ENCODE results near the gene PPP2R3C. TPM values are rescaled to one million over a fixed set of nuclear protein-coding genes. Genes with fewer than 3 reads are reported as not detected.
"Not testable (repeated sequence)": the region's sequence is repeated elsewhere in the genome, so short reads cannot be mapped to it uniquely, and the experiment has no call there.

PPP2R3C gene
- total RNA-seq, 1 experiment from 2014 or later: 28.8 TPM

DNA sequence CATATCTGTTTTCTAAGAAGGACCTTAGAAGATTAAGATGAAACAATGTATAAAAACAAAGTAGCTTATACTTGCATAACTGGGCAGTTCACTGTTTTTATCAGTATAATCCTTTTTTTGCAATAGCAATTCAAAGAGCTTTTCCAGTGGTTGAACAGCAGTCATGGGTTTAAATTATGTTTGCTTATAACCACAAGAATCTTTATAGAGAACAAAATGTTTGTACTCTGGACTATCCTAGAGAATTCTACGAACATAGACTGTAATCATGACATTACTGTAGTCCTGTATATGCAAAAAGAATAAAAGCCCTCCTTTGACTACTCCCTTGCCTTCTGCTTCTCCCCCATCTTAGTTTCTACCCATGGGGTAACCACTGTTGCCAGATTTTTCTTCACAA, 70.0 kb downstream of the PPP2R3C start:
- no peak for DNase-seq
- no peaks in the 10 kb centered on the region for H3K27me3 ChIP-seq (ENCODE audit: control insufficient read depth, insufficient read depth, low read length)
- H3K4me3 ChIP-seq (ENCODE audit: insufficient read depth, low read depth, low read length): no peak overlapping the region
- no peaks in the 10 kb centered on the region for H3K36me3 ChIP-seq (replicated peaks; ENCODE audit: control insufficient read depth, insufficient read depth, low read length)

DNA sequence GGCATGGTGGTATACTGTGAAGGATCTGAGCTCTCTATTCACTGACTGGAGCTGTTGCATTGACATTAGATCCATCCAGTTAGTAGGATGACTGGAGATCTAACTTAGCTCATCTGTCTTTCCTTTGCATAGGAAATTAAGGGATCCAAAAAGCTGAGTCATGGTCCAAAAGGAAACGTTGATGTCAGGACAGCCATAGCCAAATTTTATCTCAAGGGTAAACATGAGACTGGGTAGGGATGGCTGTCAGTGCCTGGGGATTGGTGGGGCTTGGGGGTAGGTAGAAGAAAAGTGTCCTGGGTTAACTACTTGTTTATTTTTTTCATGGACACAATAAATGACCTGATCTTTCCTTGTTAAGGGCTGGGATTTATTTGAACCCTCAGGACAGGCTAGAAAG, 71.1 kb downstream of the PPP2R3C start:
- H3K27me3 ChIP-seq (ENCODE audit: control insufficient read depth, insufficient read depth, low read length): no peaks in the 10 kb centered on the region
- no peaks in the 10 kb centered on the region for H3K36me3 ChIP-seq (replicated peaks; ENCODE audit: control insufficient read depth, insufficient read depth, low read length)
- DNase-seq: no peak
- no peak overlapping the region for H3K4me3 ChIP-seq (ENCODE audit: insufficient read depth, low read depth, low read length)

DNA sequence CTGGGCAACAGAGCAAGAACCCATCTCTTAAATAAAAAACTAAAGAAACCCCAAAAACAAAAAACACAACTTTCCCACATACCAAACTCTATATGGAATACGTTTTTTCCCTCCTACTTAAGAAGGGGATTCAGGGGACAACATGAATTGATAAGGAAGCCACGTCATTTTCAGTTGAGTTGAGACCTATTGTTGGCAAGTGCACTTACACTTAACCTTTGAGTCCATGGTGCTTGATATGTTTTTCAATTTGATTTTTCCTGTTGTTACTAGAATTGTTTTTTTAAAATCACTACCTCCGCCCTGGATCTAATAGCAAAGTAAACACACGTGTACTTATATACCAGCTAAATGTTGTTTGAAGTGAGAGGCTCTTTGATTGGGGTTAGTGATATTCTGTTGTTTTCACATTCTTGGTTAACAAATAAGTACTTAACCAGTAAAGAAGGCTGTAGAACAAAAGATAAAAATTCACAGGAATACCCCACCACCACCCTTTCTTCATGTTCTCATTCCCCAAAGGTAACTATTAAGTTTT, 73.7 kb downstream of the PPP2R3C start:
- H3K36me3 ChIP-seq (replicated peaks; ENCODE audit: control insufficient read depth, insufficient read depth, low read length): no peaks in the 10 kb centered on the region
- DNase-seq: no peak
- no peak overlapping the region for H3K4me3 ChIP-seq (ENCODE audit: insufficient read depth, low read depth, low read length)
- H3K27me3 ChIP-seq (ENCODE audit: control insufficient read depth, insufficient read depth, low read length): no peaks in the 10 kb centered on the region

GRCh38 chr14:35046751-35047536, 74.8 kb downstream of the PPP2R3C start:
- peak overlapping the region; percentile 91 for H3K4me3 ChIP-seq (ENCODE audit: insufficient read depth, low read depth, low read length)
- H3K36me3 ChIP-seq (replicated peaks; ENCODE audit: control insufficient read depth, insufficient read depth, low read length): no peaks in the 10 kb centered on the region
- no peaks in the 10 kb centered on the region for H3K27me3 ChIP-seq (ENCODE audit: control insufficient read depth, insufficient read depth, low read length)
- no peak for DNase-seq

DNA sequence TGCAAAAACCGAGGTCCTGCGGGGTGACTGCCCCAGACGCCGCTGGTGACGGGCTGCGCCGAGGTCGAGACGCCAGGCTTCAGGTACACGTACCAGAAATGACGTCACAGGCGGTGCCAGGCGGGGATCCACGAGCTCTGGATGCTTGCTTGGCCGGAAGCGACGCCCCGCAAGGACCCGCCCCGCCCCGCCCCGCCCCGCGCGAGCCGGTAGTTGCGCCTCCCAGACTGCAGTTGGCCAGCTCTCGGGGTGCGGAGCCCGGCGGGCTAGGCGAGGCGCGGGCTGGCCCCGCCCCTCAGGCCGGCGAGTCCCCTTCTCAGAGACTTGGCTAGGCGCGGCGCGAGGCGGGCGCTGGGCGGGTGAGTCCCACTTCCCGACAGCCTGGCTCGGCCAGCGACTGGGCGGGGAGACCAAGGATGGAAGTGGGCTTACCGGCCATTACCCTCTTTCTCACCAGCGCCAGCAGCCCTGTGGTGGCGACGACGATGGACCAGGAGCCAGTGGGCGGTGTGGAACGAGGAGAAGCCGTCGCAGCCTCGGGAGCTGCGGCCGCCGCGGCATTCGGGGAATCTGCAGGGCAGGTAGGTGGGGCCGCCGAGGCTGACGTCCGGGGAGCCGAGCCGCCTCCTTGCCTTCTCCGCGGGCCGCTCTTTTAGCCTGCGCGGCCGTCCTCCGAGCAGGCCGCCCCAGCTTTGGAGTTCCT, 75.6 kb downstream of the PPP2R3C start, which contains the start of gene FAM177A1:
Gene FAM177A1 (plus strand): TSS at position 225 of the 703 bp plus-strand sequence. CDS start 192 bp downstream, at position 417.
- H3K4me3 ChIP-seq (ENCODE audit: insufficient read depth, low read depth, low read length): peak within 1 kb of the TSS; percentile 91
- peak; percentile 98 for DNase-seq
- H3K27me3 ChIP-seq (ENCODE audit: control insufficient read depth, insufficient read depth, low read length): no peaks in the 10 kb centered on the region
- no peaks in the 10 kb centered on the region for H3K36me3 ChIP-seq (replicated peaks; ENCODE audit: control insufficient read depth, insufficient read depth, low read length)

DNA sequence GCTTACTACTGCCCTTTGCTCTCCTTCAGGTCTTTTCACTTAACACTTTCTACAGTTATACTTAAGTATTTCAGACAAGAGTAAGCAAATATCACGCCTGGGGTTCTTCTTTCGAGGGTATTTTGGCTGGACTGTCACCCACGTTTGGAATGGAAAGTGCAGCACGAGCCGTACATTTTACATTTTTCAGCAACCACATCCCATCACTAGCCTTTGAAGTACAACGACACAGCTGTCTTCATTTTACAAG, 76.1 kb downstream of the PPP2R3C start:
- Histone ChIP-seq H3K36me3 (replicated peaks; ENCODE audit: control insufficient read depth, insufficient read depth, low read length) (no peaks in the 10 kb centered on the region), H3K4me3 (ENCODE audit: insufficient read depth, low read depth, low read length) (peak overlapping the region; percentile 91), H3K27me3 (ENCODE audit: control insufficient read depth, insufficient read depth, low read length) (no peaks in the 10 kb centered on the region)
- DNase-seq: peak; percentile 27

DNA sequence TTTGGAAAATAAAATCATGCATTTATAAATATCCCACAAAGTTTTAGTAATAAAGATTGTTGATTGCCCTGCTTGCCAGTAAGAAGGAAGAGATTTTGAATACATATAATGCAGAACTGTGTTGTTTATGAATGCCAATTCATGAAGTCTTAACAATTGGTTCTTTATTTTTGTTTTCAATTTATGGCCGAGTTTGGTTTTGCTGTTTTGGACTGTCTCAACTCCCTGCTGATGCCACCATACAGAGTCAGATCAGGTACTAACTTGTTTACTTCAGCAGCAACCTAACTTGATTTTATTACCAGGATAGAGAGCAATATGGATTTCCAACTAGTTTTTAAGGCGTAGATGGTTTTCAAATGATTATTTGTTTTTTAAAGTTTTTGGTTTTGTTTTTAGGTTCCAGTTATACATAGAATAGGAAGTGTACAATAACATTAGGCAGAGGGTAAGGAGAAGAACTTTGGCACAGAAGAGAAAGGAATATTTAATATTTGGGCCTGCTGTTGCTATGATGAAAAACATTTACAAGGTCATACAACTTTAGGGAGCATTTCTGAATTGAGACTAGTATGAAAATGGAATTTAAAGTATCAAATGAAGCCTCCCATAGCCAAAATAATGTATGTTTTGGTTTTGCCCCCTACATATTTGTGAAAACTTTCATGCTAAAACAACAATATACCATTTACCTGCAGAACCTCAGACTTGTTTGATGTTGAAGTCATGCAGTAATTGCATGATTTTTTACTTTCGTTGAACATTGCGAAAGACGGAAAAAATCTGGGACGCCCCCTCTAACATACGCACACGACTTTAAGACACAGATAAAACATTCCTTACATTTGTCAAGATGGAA, 76.6 kb downstream of the PPP2R3C start:
- no peak for DNase-seq
- peak overlapping the region; percentile 91 for H3K4me3 ChIP-seq (ENCODE audit: insufficient read depth, low read depth, low read length)
- no peaks in the 10 kb centered on the region for H3K36me3 ChIP-seq (replicated peaks; ENCODE audit: control insufficient read depth, insufficient read depth, low read length)
- no peaks in the 10 kb centered on the region for H3K27me3 ChIP-seq (ENCODE audit: control insufficient read depth, insufficient read depth, low read length)

DNA sequence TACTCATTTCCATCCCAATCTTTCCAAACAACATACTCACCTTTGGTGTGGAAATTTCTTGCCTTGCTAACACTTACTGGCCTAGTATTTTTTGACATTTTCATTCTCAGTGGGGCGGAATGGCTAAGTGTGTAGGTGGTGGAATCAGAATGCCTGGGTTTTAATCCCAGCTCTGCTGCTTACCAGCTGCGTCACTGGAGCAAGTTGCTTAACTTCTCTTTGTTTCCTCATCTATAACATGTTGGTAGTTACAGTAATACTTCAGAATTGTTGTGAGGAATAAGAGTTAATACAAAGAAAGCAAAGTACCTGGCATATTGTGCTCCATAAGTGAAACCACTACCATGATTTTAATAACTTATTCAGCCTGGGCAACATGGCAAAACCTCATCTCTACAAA, 78.7 kb downstream of the PPP2R3C start:
- DNase-seq: no peak
- Histone ChIP-seq H3K4me3 (ENCODE audit: insufficient read depth, low read depth, low read length) (no peak overlapping the region), H3K27me3 (ENCODE audit: control insufficient read depth, insufficient read depth, low read length) (no peaks in the 10 kb centered on the region), H3K36me3 (replicated peaks; ENCODE audit: control insufficient read depth, insufficient read depth, low read length) (no peaks in the 10 kb centered on the region)

DNA sequence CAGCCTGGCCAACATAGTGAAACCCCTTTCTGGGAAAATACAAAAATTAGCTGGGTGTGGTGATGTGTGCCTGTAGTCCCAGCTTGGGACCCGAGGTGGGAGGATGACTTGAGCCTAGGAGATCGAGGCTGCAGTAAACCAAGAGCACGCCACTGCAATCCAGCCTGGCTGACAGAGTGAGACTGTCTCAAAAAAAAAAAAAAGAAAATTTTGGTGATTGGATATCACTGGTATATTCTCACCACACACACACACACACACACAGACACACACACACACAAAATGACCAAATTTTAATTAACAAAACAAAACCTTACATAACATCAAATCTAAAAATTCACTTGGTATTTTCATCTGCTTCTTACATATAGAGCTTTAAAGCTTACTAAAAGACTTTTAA, 79.2 kb downstream of the PPP2R3C start:
- no peak for DNase-seq
- no peaks in the 10 kb centered on the region for H3K36me3 ChIP-seq (replicated peaks; ENCODE audit: control insufficient read depth, insufficient read depth, low read length)
- H3K27me3 ChIP-seq (ENCODE audit: control insufficient read depth, insufficient read depth, low read length): no peaks in the 10 kb centered on the region
- no peak overlapping the region for H3K4me3 ChIP-seq (ENCODE audit: insufficient read depth, low read depth, low read length)

GRCh38 chr14:35038312-35038711, 83.5 kb downstream of the PPP2R3C start:
- not testable (repeated sequence) for H3K27me3 ChIP-seq (ENCODE audit: control insufficient read depth, insufficient read depth, low read length); H3K36me3 ChIP-seq (replicated peaks; ENCODE audit: control insufficient read depth, insufficient read depth, low read length); DNase-seq; H3K4me3 ChIP-seq (ENCODE audit: insufficient read depth, low read depth, low read length)

Other genes with a start within 250 kb of the PPP2R3C start
- gene BAZ1A, start 246.6 kb downstream of the PPP2R3C start, total RNA-seq (2014; rRNA removed; shearing (Covaris generic)): 31.4 and 51.1 TPM in 2 replicates
- 55.8 and 76.6 TPM in 2 replicates for gene SRP54, start 139.0 kb downstream of the PPP2R3C start, total RNA-seq (2014; rRNA removed; shearing (Covaris generic))
- gene FAM177A1, start 75.7 kb downstream of the PPP2R3C start, total RNA-seq (2014; rRNA removed; shearing (Covaris generic)): 37.3 and 43.0 TPM in 2 replicates
- 56.1 and 62.7 TPM in 2 replicates for gene PRORP, start 562 bp upstream of the PPP2R3C start, total RNA-seq (2014; rRNA removed; shearing (Covaris generic))
- gene PSMA6, start 170.4 kb upstream of the PPP2R3C start, total RNA-seq (2014; rRNA removed; shearing (Covaris generic)): 206 and 232 TPM in 2 replicates